WTC11 (cell line): Measurements from ENCODE around the gene SLC10A7. TPM values are rescaled to one million over a fixed set of nuclear protein-coding genes. Genes with fewer than 3 reads are reported as not detected.

Experiments
- ATAC-seq: fragments of 200-7000 bp; cut with Tn5 transposase; 2 replicates; pipeline ENCODE4 v1.10.0; 2021; ENCODE audit warnings: mild to moderate bottlenecking, moderate library complexity
- CTCF ChIA-PET: fragments of 300-600 bp; sonication (Branson Sonifier 250); formaldehyde crosslinking; loops from one replicate; lab custom pipeline; 2021; ENCODE audit warnings: antibody characterized with exemption; lab: Charles Lee
- POLR2A ChIA-PET: fragments of 350-600 bp; sonication (Branson Sonifier 250); formaldehyde crosslinking; loops from one replicate; lab custom pipeline; 2021; ENCODE audit warnings: antibody characterized with exemption; lab: Charles Lee
- DNase-seq: peaks from one replicate; pipeline ENCODE4 v3.0.0; 2021; ENCODE audit warnings: low spot score
- H3K27ac Mint-ChIP-seq: 2 replicates; pipeline ENCODE4 v1.8.0; 2021; ENCODE audit warnings: mixed read lengths
- H3K27me3 Mint-ChIP-seq: 2 replicates; pipeline ENCODE4 v1.8.0; 2021; ENCODE audit warnings: low read depth, mild to moderate bottlenecking, moderate library complexity, mixed read lengths
- H3K36me3 Mint-ChIP-seq: 2 replicates; pipeline ENCODE4 v1.8.0; 2021; ENCODE audit warnings: mixed read lengths
- H3K4me1 Mint-ChIP-seq: 2 replicates; pipeline ENCODE4 v1.8.0; 2022; ENCODE audit warnings: mixed read lengths
- H3K4me3 Mint-ChIP-seq: 2 replicates; pipeline ENCODE4 v1.8.0; 2021; ENCODE audit warnings: mild to moderate bottlenecking, moderate library complexity, mixed read lengths
- H3K9me3 Mint-ChIP-seq: 2 replicates; pipeline ENCODE4 v1.8.0; 2021; ENCODE audit warnings: mixed read lengths
- ATF1 ChIP-seq: sonication (generic); formaldehyde crosslinking; IDR thresholded peaks from 2 replicates; pipeline ENCODE4 v1.8.1; 2023; ENCODE audit warnings: mild to moderate bottlenecking, moderate library complexity, missing genetic modification reagents
- EMX1 ChIP-seq: fragments of 250-450 bp; sonication (Bioruptor Pico); IDR thresholded peaks from 2 replicates; pipeline ENCODE4 v1.8.0; 2021; ENCODE audit warnings: mild to moderate bottlenecking
- ETV6 ChIP-seq: sonication (generic); formaldehyde crosslinking; IDR thresholded peaks from 2 replicates; pipeline ENCODE4 v1.8.1; 2022; ENCODE audit warnings: mild to moderate bottlenecking, missing genetic modification reagents
- GRHL2 ChIP-seq: fragments of 250-450 bp; sonication (Bioruptor Pico); IDR thresholded peaks from 2 replicates; pipeline ENCODE4 v1.8.0; 2022; ENCODE audit warnings: mild to moderate bottlenecking, moderate library complexity; ENCODE audit not compliant: insufficient replicate concordance, severe bottlenecking
- NFYB ChIP-seq: sonication (generic); formaldehyde crosslinking; conservative IDR thresholded peaks from 2 replicates; pipeline ENCODE4 v1.8.0; 2022; ENCODE audit warnings: low read depth, missing genetic modification reagents
- PRRX2 ChIP-seq: fragments of 250-450 bp; sonication (Bioruptor Pico); IDR thresholded peaks from 2 replicates; pipeline ENCODE4 v1.8.0; 2021; ENCODE audit warnings: mild to moderate bottlenecking
- TCF7 ChIP-seq: sonication (generic); formaldehyde crosslinking; IDR thresholded peaks from 2 replicates; pipeline ENCODE4 v1.8.0; 2022; ENCODE audit warnings: mild to moderate bottlenecking, low read depth, missing genetic modification reagents, moderate library complexity
- TP53 ChIP-seq: sonication (generic); formaldehyde crosslinking; IDR thresholded peaks from 2 replicates; pipeline ENCODE4 v1.8.1; 2023; ENCODE audit warnings: mild to moderate bottlenecking, missing genetic modification reagents
- ZNF121 ChIP-seq: sonication (generic); formaldehyde crosslinking; IDR thresholded peaks from 2 replicates; pipeline ENCODE4 v1.8.0; 2023; ENCODE audit warnings: missing genetic modification reagents
- total RNA-seq: library from RNA; stranded (reverse); gene quantifications from 3 replicates; pipeline ENCODE4 v1.2.3, GENCODE V29; 2021
- TF ChIP-seq, protein P1 (sequence below): sonication (generic); formaldehyde crosslinking; IDR thresholded peaks from 2 replicates; pipeline ENCODE4 v1.8.1; 2023; ENCODE audit warnings: mild to moderate bottlenecking, missing genetic modification reagents
- TF ChIP-seq, protein P2 (sequence below): sonication (generic); formaldehyde crosslinking; IDR thresholded peaks from 2 replicates; pipeline ENCODE4 v1.8.1; 2023; ENCODE audit warnings: mild to moderate bottlenecking, missing genetic modification reagents, moderate library complexity
- TF ChIP-seq, protein P3 (sequence below): fragments of 250-450 bp; sonication (Bioruptor Pico); IDR thresholded peaks from 2 replicates; pipeline ENCODE4 v1.9.0; 2021; ENCODE audit warnings: mild to moderate bottlenecking, borderline replicate concordance
- TF ChIP-seq, protein P4 (sequence below): sonication (generic); formaldehyde crosslinking; IDR thresholded peaks from 2 replicates; pipeline ENCODE4 v1.8.0; 2022; ENCODE audit warnings: mild to moderate bottlenecking, missing genetic modification reagents
- TF ChIP-seq, protein P5 (sequence below): fragments of 250-450 bp; sonication (Bioruptor Pico); conservative IDR thresholded peaks from 2 replicates; pipeline ENCODE4 v1.9.0; 2021; ENCODE audit warnings: mild to moderate bottlenecking
- TF ChIP-seq, protein P6 (sequence below): sonication (generic); formaldehyde crosslinking; IDR thresholded peaks from 2 replicates; pipeline ENCODE4 v1.8.1; 2023; ENCODE audit warnings: mild to moderate bottlenecking, moderate library complexity, missing genetic modification reagents

SLC10A7 gene
- total RNA-seq, 1 experiment from 2014 or later, result 5.0 TPM

DNA sequence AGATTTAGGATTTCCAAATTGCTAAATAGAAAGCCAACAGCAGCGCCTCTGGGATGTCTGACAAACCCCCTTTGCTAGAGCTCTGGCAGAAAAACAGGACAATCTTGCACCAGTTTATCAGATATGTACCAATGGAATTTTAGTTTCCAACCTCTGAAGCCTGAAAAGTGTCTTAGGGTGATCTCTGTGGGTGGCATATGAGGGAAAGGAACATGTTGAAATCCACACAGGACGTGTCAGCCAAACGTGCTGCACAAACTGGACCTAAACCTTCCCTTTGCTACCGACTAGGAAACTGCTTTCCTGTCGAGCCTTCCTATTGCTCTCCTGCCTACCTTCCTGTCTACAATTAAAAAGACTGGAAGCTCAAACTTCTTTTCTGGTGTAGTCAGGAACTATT is 253.9 kb downstream of the SLC10A7 start (continued):
- TF ChIP-seq, protein P1, sequence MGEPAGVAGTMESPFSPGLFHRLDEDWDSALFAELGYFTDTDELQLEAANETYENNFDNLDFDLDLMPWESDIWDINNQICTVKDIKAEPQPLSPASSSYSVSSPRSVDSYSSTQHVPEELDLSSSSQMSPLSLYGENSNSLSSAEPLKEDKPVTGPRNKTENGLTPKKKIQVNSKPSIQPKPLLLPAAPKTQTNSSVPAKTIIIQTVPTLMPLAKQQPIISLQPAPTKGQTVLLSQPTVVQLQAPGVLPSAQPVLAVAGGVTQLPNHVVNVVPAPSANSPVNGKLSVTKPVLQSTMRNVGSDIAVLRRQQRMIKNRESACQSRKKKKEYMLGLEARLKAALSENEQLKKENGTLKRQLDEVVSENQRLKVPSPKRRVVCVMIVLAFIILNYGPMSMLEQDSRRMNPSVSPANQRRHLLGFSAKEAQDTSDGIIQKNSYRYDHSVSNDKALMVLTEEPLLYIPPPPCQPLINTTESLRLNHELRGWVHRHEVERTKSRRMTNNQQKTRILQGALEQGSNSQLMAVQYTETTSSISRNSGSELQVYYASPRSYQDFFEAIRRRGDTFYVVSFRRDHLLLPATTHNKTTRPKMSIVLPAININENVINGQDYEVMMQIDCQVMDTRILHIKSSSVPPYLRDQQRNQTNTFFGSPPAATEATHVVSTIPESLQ (CRISPR knock-in tag), result no peak
- TF ChIP-seq TCF7 (CRISPR knock-in tag), result no peak
- TF ChIP-seq ZNF121 (CRISPR knock-in tag), result no peak

DNA sequence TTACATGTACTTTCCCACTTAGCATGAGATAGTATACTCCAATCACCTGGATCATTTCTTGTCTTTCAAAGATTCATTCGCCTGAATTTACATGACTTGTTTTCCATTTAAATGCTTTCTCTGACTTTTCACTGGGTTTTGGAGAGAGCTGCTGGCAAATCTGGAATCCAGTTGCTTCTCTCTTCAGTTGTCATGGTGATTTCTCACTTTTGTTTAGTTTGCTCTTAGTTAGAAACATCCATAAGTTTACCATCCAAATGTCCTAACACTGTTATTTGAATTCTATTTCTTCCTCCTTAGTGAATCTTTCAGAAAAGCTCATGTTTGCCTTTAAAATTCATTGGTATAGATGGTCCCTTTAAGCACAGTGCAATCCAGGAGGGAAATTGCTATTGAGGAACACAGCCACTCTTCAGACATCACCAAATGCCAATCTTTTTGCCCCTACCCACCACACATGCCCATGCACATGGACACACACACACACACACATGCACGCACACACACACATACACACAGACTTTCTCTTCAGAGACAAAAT is 255.7 kb downstream of the SLC10A7 start:
- DNase-seq, result no peak
- ATAC-seq, result no peak
- ChIA-PET CTCF (no interaction called here), POLR2A (no interaction called here)
- no peaks in the 10 kb centered on the region for H3K9me3 Mint-ChIP-seq
- no peaks in the 10 kb centered on the region for H3K27me3 Mint-ChIP-seq
- 0 out of 2 replicates have a peak overlapping the region, but pooled peaks have one; percentile 2 for H3K4me3 Mint-ChIP-seq
- TF ChIP-seq, protein P2, sequence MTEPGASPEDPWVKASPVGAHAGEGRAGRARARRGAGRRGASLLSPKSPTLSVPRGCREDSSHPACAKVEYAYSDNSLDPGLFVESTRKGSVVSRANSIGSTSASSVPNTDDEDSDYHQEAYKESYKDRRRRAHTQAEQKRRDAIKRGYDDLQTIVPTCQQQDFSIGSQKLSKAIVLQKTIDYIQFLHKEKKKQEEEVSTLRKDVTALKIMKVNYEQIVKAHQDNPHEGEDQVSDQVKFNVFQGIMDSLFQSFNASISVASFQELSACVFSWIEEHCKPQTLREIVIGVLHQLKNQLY (CRISPR knock-in tag), result no peak
- no peak for TF ChIP-seq GRHL2
- TF ChIP-seq, protein P3, sequence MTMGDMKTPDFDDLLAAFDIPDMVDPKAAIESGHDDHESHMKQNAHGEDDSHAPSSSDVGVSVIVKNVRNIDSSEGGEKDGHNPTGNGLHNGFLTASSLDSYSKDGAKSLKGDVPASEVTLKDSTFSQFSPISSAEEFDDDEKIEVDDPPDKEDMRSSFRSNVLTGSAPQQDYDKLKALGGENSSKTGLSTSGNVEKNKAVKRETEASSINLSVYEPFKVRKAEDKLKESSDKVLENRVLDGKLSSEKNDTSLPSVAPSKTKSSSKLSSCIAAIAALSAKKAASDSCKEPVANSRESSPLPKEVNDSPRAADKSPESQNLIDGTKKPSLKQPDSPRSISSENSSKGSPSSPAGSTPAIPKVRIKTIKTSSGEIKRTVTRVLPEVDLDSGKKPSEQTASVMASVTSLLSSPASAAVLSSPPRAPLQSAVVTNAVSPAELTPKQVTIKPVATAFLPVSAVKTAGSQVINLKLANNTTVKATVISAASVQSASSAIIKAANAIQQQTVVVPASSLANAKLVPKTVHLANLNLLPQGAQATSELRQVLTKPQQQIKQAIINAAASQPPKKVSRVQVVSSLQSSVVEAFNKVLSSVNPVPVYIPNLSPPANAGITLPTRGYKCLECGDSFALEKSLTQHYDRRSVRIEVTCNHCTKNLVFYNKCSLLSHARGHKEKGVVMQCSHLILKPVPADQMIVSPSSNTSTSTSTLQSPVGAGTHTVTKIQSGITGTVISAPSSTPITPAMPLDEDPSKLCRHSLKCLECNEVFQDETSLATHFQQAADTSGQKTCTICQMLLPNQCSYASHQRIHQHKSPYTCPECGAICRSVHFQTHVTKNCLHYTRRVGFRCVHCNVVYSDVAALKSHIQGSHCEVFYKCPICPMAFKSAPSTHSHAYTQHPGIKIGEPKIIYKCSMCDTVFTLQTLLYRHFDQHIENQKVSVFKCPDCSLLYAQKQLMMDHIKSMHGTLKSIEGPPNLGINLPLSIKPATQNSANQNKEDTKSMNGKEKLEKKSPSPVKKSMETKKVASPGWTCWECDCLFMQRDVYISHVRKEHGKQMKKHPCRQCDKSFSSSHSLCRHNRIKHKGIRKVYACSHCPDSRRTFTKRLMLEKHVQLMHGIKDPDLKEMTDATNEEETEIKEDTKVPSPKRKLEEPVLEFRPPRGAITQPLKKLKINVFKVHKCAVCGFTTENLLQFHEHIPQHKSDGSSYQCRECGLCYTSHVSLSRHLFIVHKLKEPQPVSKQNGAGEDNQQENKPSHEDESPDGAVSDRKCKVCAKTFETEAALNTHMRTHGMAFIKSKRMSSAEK (CRISPR knock-in tag), result no peak
- no peak for TF ChIP-seq TP53 (CRISPR knock-in tag)
- no peak for TF ChIP-seq ETV6
- no peak for TF ChIP-seq EMX1 (CRISPR knock-in tag)
- H3K27ac Mint-ChIP-seq, result peak overlapping the region; percentile 83; the same call in 1 of the 2 replicates
- H3K36me3 Mint-ChIP-seq, result no peaks in the 10 kb centered on the region
- H3K4me1 Mint-ChIP-seq, result peaks cover 12% of the 10 kb centered on the region

DNA sequence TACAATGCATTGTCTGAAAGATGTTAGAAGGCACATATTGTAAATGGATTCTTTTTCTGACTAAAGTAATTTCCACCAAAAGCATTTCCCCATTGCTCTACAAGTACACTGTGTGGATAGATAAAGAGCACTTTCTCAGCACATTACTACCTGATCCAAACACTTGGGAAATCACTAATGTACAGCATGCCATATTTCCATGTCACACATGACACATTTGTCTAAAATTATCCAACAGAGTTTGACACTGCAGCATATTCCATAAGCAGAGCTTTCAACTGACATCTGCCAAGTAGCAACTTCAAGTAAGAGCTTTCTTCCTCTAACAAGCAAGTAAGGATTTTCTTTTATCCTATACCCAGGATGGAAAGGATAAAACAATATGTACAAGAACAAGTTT is 257.9 kb downstream of the SLC10A7 start:
- no peak overlapping the region for H3K4me3 Mint-ChIP-seq
- peaks cover 12% of the 10 kb centered on the region for H3K4me1 Mint-ChIP-seq
- H3K36me3 Mint-ChIP-seq, result no peaks in the 10 kb centered on the region
- TF ChIP-seq TP53 (CRISPR knock-in tag), result no peak
- no peak for TF ChIP-seq TCF7 (CRISPR knock-in tag)
- TF ChIP-seq NFYB (CRISPR knock-in tag), result no peak
- TF ChIP-seq, protein P4, sequence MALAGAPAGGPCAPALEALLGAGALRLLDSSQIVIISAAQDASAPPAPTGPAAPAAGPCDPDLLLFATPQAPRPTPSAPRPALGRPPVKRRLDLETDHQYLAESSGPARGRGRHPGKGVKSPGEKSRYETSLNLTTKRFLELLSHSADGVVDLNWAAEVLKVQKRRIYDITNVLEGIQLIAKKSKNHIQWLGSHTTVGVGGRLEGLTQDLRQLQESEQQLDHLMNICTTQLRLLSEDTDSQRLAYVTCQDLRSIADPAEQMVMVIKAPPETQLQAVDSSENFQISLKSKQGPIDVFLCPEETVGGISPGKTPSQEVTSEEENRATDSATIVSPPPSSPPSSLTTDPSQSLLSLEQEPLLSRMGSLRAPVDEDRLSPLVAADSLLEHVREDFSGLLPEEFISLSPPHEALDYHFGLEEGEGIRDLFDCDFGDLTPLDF (CRISPR knock-in tag), result no peak
- TF ChIP-seq, protein P5, sequence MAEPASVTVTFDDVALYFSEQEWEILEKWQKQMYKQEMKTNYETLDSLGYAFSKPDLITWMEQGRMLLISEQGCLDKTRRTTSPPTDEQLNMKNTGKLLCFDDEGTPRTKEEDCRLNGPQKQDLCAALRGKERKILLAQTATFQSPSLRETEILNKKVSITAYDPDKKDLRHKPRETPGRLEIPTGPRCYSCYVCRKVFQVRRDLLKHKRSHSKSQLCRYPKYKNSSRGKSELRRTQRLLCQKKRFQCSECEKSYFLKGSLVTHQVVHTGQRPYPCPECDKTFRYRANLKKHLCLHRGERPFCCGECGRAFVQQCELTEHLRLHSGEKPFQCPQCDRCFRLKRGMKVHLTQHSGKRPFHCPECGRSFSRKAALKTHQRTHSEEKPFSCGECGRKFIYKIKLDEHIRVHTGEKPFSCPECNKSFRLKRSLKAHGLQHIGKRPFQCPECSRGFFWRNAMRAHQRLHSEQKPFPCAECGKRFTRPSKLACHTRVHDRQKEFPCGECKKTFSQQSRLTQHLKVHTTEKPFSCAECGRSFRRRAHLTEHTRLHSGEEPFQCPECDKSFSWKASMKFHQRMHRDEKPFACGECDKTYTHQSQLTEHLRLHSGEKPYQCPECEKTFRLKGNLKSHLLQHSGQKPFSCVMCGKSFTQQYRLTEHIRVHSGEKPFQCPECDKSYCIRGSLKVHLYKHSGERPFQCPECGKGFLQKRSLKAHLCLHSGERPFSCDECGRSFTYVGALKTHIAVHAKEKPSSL (CRISPR knock-in tag), result no peak
- TF ChIP-seq, protein P6, sequence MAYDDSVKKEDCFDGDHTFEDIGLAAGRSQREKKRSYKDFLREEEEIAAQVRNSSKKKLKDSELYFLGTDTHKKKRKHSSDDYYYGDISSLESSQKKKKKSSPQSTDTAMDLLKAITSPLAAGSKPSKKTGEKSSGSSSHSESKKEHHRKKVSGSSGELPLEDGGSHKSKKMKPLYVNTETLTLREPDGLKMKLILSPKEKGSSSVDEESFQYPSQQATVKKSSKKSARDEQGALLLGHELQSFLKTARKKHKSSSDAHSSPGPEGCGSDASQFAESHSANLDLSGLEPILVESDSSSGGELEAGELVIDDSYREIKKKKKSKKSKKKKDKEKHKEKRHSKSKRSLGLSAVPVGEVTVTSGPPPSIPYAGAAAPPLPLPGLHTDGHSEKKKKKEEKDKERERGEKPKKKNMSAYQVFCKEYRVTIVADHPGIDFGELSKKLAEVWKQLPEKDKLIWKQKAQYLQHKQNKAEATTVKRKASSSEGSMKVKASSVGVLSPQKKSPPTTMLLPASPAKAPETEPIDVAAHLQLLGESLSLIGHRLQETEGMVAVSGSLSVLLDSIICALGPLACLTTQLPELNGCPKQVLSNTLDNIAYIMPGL (CRISPR knock-in tag), result no peak
- no peak for TF ChIP-seq EMX1 (CRISPR knock-in tag)
- no peak for TF ChIP-seq ATF1 (CRISPR knock-in tag)
- no peak for TF ChIP-seq PRRX2
- DNase-seq (no peak), ATAC-seq (no peak)
- CTCF ChIA-PET, result interaction anchor here (2.0 kb wide), 1 partner anchor 21 kb away, joined by 9 read pairs; no protein-coding TSS in a partner anchor
- no peaks in the 10 kb centered on the region for H3K27me3 Mint-ChIP-seq
- H3K9me3 Mint-ChIP-seq, result no peaks in the 10 kb centered on the region
- POLR2A ChIA-PET, result no interaction called here
- no peak overlapping the region for H3K27ac Mint-ChIP-seq
